Ovary (tissue), 10 donors: ENCODE results near the gene ST6GALNAC2. TPM values are rescaled to one million over a fixed set of nuclear protein-coding genes. Genes with fewer than 3 reads are reported as not detected.

ENCODE experiments used
- DNase-seq, 5 donors: peaks; one replicate each; pipeline ENCODE4 v3.0.0-alpha.2; 2019 to 2020
- H3K27ac ChIP-seq, 2 donors: fragments of 200-600 bp; one replicate each; pipeline versions ENCODE4 v1.5.1 to v1.8.0; 2019 to 2022
- H3K27me3 ChIP-seq: fragments of 200-600 bp; one replicate; pipeline ENCODE4 v1.8.0; 2022
- H3K36me3 ChIP-seq: fragments of 200-600 bp; sonication (generic); one replicate; pipeline ENCODE4 v1.5.1; 2019
- H3K4me1 ChIP-seq: one replicate; pipeline ENCODE4 v1.8.1; 2013; ENCODE audit warnings: mild to moderate bottlenecking, moderate library complexity; ENCODE audit not compliant: insufficient read depth
- H3K4me3 ChIP-seq: fragments of 200-600 bp; sonication (generic); one replicate; pipeline ENCODE4 v1.5.1; 2017
- H3K9me3 ChIP-seq, 2 donors: fragments of 200-600 bp in 1 of 2; sonication (generic) in 1 of 2; one replicate each; pipeline versions ENCODE4 v1.5.1 to v1.8.1; 2013 to 2019; ENCODE audit warnings: mild to moderate bottlenecking in 1 of 2, moderate library complexity in 1 of 2
- CTCF ChIP-seq, 3 donors: fragments of 450-650 bp in 2 of 3; fragments of 200-600 bp in 1 of 3; IDR thresholded peaks; one replicate each; pipeline versions ENCODE4 v1.5.1 to v1.8.0; 2016 to 2022; ENCODE audit warnings: antibody characterized with exemption in 3 of 3, mild to moderate bottlenecking in 1 of 3
- EP300 ChIP-seq: sonication (generic); formaldehyde crosslinking; IDR thresholded peaks from one replicate; pipeline ENCODE4 v1.6.1; 2017; ENCODE audit warnings: antibody characterized with exemption
- POLR2A ChIP-seq: fragments of 450-650 bp; IDR thresholded peaks from one replicate; pipeline ENCODE4 v1.6.1; 2017; ENCODE audit warnings: antibody characterized with exemption, mild to moderate bottlenecking, moderate library complexity
- WGBS, 3 donors: extraction: QIAGEN DNeasy Blood & Tissue Kit in 1 of 3; methylation state at CpG; one replicate each; pipeline versions ENCODE4 v1.1.5 to v1.1.7; 2013 to 2017; 5-methylcytosine and 5-hydroxymethylcytosine counted together
- intact Hi-C, 4 donors: fragments of 100-400 bp; cut with DNase I; formaldehyde crosslinking; loops; one replicate each; pipeline versions ENCODE4 v1.11.0 to v1.15.1; 2022 to 2023
- long read RNA-seq, 3 donors: library from polyadenylated mRNA in 2 of 3; unstranded in 2 of 3; transcript quantifications; one replicate each; pipeline ENCODE4 v2.0.0 and lab custom pipeline, GENCODE V29; 2021 to 2026
- polyA plus RNA-seq, 2 donors: library from polyadenylated mRNA; stranded (reverse); fragments of 200-250 nt in 1 of 2; fragments of 350-450 nt in 1 of 2; fragmentation: Illumina TruSeq in 1 of 2; extraction: RNeasy Lipid Tissue Mini Kit (QIAGEN cat#74804) in 1 of 2; gene quantifications; one replicate each; pipeline ENCODE4 v1.2.3, GENCODE V29; 2013 to 2014
- total RNA-seq, 7 donors: library from RNA; depleted of rRNA in 2 of 7; stranded (reverse); fragments of >200 nt in 2 of 7; fragmentation: NEBNext Ultra II Directional in 3 of 7; extraction: Animal tissue kit (Norgen Biotek cat#: 25700) in 3 of 7; gene quantifications; one replicate each; pipeline versions ENCODE4 v1.1.0 to v1.2.4, GENCODE V29; 2016 to 2023
- donor health status: DM: no; HTN: no; CAD: no; lungs with moderate emphysema.
- donor health status: DM: no; HTN: no; CAD: no.
- donor health status: Bipolar disorder and iron deficiency.
- donor health status: DM: yes; HTN: yes; CAD: no.
- donor health status: DM: no; HTN: no; CAD: no.
- donor health status: DM: yes; HTN: yes; CAD: no.

Gene ST6GALNAC2
- 10 to 100 TPM in 1 of 7 donors, 1 to 10 TPM in 6; 1.9 to 61.6 (median 4.9) TPM for total RNA-seq
- 1 to 10 TPM; 1.4 to 5.0 TPM for polyA plus RNA-seq
- long read RNA-seq, donor 1, transcript ST6GALNAC2-201 (9 exons, 2,170 nt), result major isoform, 6 of 14 reads
- long read RNA-seq, donor 1, partial matches to known transcripts, result 1 of 14 reads
- long read RNA-seq, donor 1, other reads (novel, unspliced or antisense), result 7 of 14 reads
- long read RNA-seq, donor 2, partial matches to known transcripts, result 0 of 1 reads
- long read RNA-seq, donor 2, other reads (novel, unspliced or antisense), result 0 of 1 reads
- long read RNA-seq, donor 3, transcript ST6GALNAC2-201 (9 exons, 2,170 nt), result major isoform, 15 of 21 reads
- long read RNA-seq, donor 3, partial matches to known transcripts, result 0 of 21 reads
- long read RNA-seq, donor 3, other reads (novel, unspliced or antisense), result 6 of 21 reads

- TF ChIP-seq CTCF (IDR thresholded peaks at IDR 0.05) (peak; percentile 9 to 37 (median 29)), POLR2A (no peak)
- Histone ChIP-seq H3K4me1 (peaks cover 7% of the 10 kb centered on the region), H3K27me3 (no peaks in the 10 kb centered on the region), H3K4me3 (peak within 1 kb of the TSS; percentile 47), H3K9me3 (no peaks in the 10 kb centered on the region), H3K36me3 (no peaks in the 10 kb centered on the region), H3K27ac (no peak within 1 kb of the TSS)
- peak; percentile 42 to 73 (median 62) for DNase-seq
- WGBS, 3 donors, result 1 to 3% (median 1%) methylated on average over 24 to 84 of the region's 84 CpGs
- intact Hi-C loops, result loop anchor here in 1 of 4 donors (2.0 kb wide), 1 partner anchor 63 kb away; no protein-coding TSS in a partner anchor
Measured at GRCh38 chr17:76585649-76586593, at the start of gene ST6GALNAC2. Gene ST6GALNAC2 (minus strand): TSS chr17:76585860. CDS start chr17:76585808, 52 bp downstream.

GRCh38 chr17:76635039-76635438 is 49.4 kb upstream of the ST6GALNAC2 start:
- WGBS, 3 donors, result 81 to 87% (median 83%) methylated on average over 5 of the region's 5 CpGs
- Histone ChIP-seq H3K27me3 (no peaks in the 10 kb centered on the region), H3K36me3 (no peaks in the 10 kb centered on the region), H3K27ac (no peak overlapping the region), H3K4me1 (no peaks in the 10 kb centered on the region), H3K9me3 (no peaks in the 10 kb centered on the region), H3K4me3 (no peak overlapping the region)
- no peak for DNase-seq
- TF ChIP-seq CTCF (IDR thresholded peaks at IDR 0.05), result no peak
- TF ChIP-seq EP300, result no peak
- no peak for TF ChIP-seq POLR2A
- intact Hi-C loops, result no loop called here

GRCh38 chr17:76633628-76634328 is 48.1 kb upstream of the ST6GALNAC2 start:
- no peaks in the 10 kb centered on the region for H3K36me3 ChIP-seq
- H3K27me3 ChIP-seq, result no peaks in the 10 kb centered on the region
- intact Hi-C loops, result no loop called here
- no peaks in the 10 kb centered on the region for H3K9me3 ChIP-seq
- H3K4me1 ChIP-seq, result no peaks in the 10 kb centered on the region
- no peak for DNase-seq
- 83 to 87% (median 85%) methylated on average over 14 of the region's 14 CpGs for WGBS, 3 donors
- H3K27ac ChIP-seq, result no peak overlapping the region
- H3K4me3 ChIP-seq, result no peak overlapping the region
- TF ChIP-seq POLR2A, result no peak
- no peak for TF ChIP-seq EP300
- TF ChIP-seq CTCF (IDR thresholded peaks at IDR 0.05), result no peak
